Endothelial cell of umbilical vein (primary cell): Measurements from ENCODE around the gene DMXL2.

Experiments
- EZH2 ChIP-seq: IDR thresholded peaks from 2 replicates; pipeline ENCODE4 v1.6.1; 2012; ENCODE audit warnings: borderline replicate concordance, low read depth, mild to moderate bottlenecking, moderate library complexity, low read length, inconsistent platforms; ENCODE audit not compliant: severe bottlenecking
- FOS ChIP-seq: IDR thresholded peaks from 2 replicates; pipeline ENCODE4 v1.6.1; 2011; ENCODE audit warnings: mild to moderate bottlenecking, low read length, moderate library complexity, borderline replicate concordance; ENCODE audit not compliant: insufficient read depth
- JUN ChIP-seq: IDR thresholded peaks from 2 replicates; pipeline ENCODE4 v1.6.1; 2011; ENCODE audit warnings: borderline replicate concordance, low read depth; ENCODE audit not compliant: insufficient read length, insufficient read depth
- MAX ChIP-seq: IDR thresholded peaks from 2 replicates; pipeline ENCODE4 v1.6.1; 2011; ENCODE audit not compliant: insufficient read depth, insufficient read length
- MYC ChIP-seq: IDR thresholded peaks from one replicate; pipeline ENCODE4 v1.6.1; 2011; ENCODE audit warnings: mild to moderate bottlenecking, low read depth, low read length
- POLR2A ChIP-seq: IDR thresholded peaks from 2 replicates; pipeline ENCODE4 v1.6.1; 2012; ENCODE audit warnings: low read depth, mild to moderate bottlenecking, control low read depth, low read length
- POLR2AphosphoS5 ChIP-seq: IDR thresholded peaks from 2 replicates; pipeline ENCODE4 v1.6.1; 2012; ENCODE audit warnings: low read depth, mild to moderate bottlenecking, control low read depth, low read length, moderate library complexity; ENCODE audit not compliant: insufficient read depth
- TF ChIP-seq, protein P1 (sequence below), 2 donors: IDR thresholded peaks; 1 replicate in 1 of 2; 2 replicates in 1 of 2; pipeline ENCODE4 v1.5.1; 2011; ENCODE audit warnings: low read length in 2 of 2, mild to moderate bottlenecking in 2 of 2, moderate library complexity in 2 of 2, control low read depth in 1 of 2, inconsistent platforms in 1 of 2, low read depth in 1 of 2; ENCODE audit not compliant: insufficient read depth in 1 of 2; ENCODE audit errors: extremely low read depth in 1 of 2

GRCh38 chr15:51558411-51558810 lies 64.2 kb downstream of the DMXL2 start:
- TF ChIP-seq, protein P1, sequence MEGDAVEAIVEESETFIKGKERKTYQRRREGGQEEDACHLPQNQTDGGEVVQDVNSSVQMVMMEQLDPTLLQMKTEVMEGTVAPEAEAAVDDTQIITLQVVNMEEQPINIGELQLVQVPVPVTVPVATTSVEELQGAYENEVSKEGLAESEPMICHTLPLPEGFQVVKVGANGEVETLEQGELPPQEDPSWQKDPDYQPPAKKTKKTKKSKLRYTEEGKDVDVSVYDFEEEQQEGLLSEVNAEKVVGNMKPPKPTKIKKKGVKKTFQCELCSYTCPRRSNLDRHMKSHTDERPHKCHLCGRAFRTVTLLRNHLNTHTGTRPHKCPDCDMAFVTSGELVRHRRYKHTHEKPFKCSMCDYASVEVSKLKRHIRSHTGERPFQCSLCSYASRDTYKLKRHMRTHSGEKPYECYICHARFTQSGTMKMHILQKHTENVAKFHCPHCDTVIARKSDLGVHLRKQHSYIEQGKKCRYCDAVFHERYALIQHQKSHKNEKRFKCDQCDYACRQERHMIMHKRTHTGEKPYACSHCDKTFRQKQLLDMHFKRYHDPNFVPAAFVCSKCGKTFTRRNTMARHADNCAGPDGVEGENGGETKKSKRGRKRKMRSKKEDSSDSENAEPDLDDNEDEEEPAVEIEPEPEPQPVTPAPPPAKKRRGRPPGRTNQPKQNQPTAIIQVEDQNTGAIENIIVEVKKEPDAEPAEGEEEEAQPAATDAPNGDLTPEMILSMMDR (IDR thresholded peaks at IDR 0.05; ENCODE audit: extremely low read depth in 1 of 2, insufficient read depth in 1 of 2, low read depth in 1 of 2, low read length in 2 of 2): no peak
- TF ChIP-seq JUN (no peak), POLR2AphosphoS5 (no peak), MAX (no peak), POLR2A (no peak), FOS (no peak), EZH2 (no peak), MYC (no peak)
